ENCODE data around the gene FAM131B.

The FAM131B gene

GRCh38 chr7:143322760-143323633, 39.5 kb downstream of the FAM131B start:
- no peak for DNase-seq (ENCODE audit: low read depth in 2 of 2)

GRCh38 chr7:143321734-143322133, 40.8 kb downstream of the FAM131B start:
- no peak for DNase-seq (ENCODE audit: low read depth in 2 of 2)

- DNase-seq (ENCODE audit: low read depth in 2 of 2) = no peak
These were observed 41.3 kb downstream of the FAM131B start for GRCh38 chr7:143321242-143321641.

- no peak for DNase-seq (ENCODE audit: low read depth in 2 of 2)
These were observed 41.9 kb downstream of the FAM131B start for GRCh38 chr7:143320620-143321019.

GRCh38 chr7:143318661-143319060, 43.9 kb downstream of the FAM131B start:
- no peak for DNase-seq (ENCODE audit: low read depth in 2 of 2)

GRCh38 chr7:143316492-143316891, 46.0 kb downstream of the FAM131B start:
- DNase-seq (ENCODE audit: low read depth in 2 of 2) = no peak

GRCh38 chr7:143315776-143316175, 46.7 kb downstream of the FAM131B start, which contains the start of gene CLCN1:
TSS of gene CLCN1 (plus strand) at chr7:143316111. CDS start at chr7:143316213, 102 bp downstream.
- no peak for DNase-seq (ENCODE audit: low read depth in 2 of 2)

- DNase-seq (ENCODE audit: low read depth in 2 of 2) = no peak
These were observed 48.4 kb downstream of the FAM131B start for GRCh38 chr7:143314127-143314526.

GRCh38 chr7:143308632-143309031, 53.9 kb downstream of the FAM131B start:
- no peak for DNase-seq (ENCODE audit: low read depth in 2 of 2)

- peak; percentile 43 to 59 for DNase-seq (ENCODE audit: low read depth in 2 of 2)
These were observed 57.0 kb downstream of the FAM131B start for GRCh38 chr7:143305423-143306070.

- no peak for DNase-seq (ENCODE audit: low read depth in 2 of 2)
These were observed 57.6 kb downstream of the FAM131B start for GRCh38 chr7:143304938-143305337.

- DNase-seq (ENCODE audit: low read depth in 2 of 2) = no peak
These were observed 58.8 kb downstream of the FAM131B start for GRCh38 chr7:143303733-143304132.

Data from stimulated activated CD8-positive, alpha-beta memory T cell treated with anti-CD3 and anti-CD28 coated beads, Interleukin-7, amount 100 ng/mL, for 4 hours (primary cell).